ES-I3 (cell line): ENCODE measurements around the gene ESYT2.
A peak's percentile ranks its signal among the peaks of the same experiment; 100 is the strongest.
"Not testable (repeated sequence)": the region's sequence is repeated elsewhere in the genome, so short reads cannot be mapped to it uniquely, and the experiment has no call there.

Experiments
- H3K36me3 ChIP-seq: 2 replicates; pipeline ENCODE4 v1.6.1; 2013; ENCODE audit warnings: mild to moderate bottlenecking, low read length, control low read depth, moderate library complexity; ENCODE audit not compliant: insufficient read depth
- H3K4me1 ChIP-seq: 2 replicates; pipeline ENCODE4 v1.6.1; 2013; ENCODE audit warnings: mild to moderate bottlenecking, control low read depth, low read length; ENCODE audit not compliant: insufficient read depth
- H3K9ac ChIP-seq: 2 replicates; pipeline ENCODE4 v1.6.1; 2013; ENCODE audit warnings: low read depth, mild to moderate bottlenecking, low read length, moderate library complexity
- H3K9me3 ChIP-seq: 2 replicates; pipeline ENCODE4 v1.6.1; 2013; ENCODE audit warnings: mild to moderate bottlenecking, low read length, moderate library complexity; ENCODE audit not compliant: control insufficient read depth, insufficient read depth

Gene ESYT2

DNA sequence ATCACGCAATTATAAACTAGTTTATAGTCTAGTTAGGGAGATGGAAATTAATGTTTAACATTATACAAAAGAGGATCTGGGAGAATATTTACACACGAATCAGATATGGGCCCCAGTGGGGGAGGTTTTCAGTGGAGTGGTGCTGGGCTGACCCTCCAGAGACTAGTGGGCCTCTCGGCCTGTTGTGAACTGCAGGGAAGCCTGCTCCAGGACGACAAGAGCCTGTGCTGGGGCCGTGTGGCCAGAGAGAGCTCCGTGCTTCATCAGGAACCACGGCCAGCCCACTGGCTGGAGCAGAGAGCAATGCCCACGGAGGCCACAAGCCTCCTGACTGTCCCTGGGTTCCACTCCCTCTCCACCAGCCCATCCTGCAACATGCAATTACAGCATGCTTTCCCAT is 11.3 kb upstream of the ESYT2 start:
- H3K9ac ChIP-seq = no peak overlapping the region
- no peaks in the 10 kb centered on the region for H3K36me3 ChIP-seq
- H3K9me3 ChIP-seq = peaks cover 5% of the 10 kb centered on the region; the same call in 1 of the 2 replicates
- peaks cover 7% of the 10 kb centered on the region; the same call in 1 of the 2 replicates for H3K4me1 ChIP-seq

DNA sequence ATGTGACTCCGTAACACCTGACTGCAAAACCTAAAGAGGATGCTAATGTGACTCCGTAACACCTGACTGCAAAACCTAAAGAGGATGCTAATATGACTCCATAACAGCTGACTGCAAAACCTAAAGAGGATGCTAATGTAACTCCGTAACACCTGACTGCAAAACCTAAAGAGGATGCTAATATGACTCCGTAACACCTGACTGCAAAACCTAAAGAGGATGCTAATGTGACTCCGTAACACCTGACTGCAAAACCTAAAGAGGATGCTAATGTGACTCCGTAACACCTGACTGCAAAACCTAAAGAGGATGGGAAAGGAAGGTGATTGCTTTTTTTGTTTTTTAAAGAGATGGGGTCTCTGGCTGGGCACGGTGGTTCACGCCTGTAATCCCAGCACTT is 9.9 kb upstream of the ESYT2 start:
- not testable (repeated sequence) for H3K4me1 ChIP-seq, H3K9ac ChIP-seq, H3K9me3 ChIP-seq, H3K36me3 ChIP-seq

DNA sequence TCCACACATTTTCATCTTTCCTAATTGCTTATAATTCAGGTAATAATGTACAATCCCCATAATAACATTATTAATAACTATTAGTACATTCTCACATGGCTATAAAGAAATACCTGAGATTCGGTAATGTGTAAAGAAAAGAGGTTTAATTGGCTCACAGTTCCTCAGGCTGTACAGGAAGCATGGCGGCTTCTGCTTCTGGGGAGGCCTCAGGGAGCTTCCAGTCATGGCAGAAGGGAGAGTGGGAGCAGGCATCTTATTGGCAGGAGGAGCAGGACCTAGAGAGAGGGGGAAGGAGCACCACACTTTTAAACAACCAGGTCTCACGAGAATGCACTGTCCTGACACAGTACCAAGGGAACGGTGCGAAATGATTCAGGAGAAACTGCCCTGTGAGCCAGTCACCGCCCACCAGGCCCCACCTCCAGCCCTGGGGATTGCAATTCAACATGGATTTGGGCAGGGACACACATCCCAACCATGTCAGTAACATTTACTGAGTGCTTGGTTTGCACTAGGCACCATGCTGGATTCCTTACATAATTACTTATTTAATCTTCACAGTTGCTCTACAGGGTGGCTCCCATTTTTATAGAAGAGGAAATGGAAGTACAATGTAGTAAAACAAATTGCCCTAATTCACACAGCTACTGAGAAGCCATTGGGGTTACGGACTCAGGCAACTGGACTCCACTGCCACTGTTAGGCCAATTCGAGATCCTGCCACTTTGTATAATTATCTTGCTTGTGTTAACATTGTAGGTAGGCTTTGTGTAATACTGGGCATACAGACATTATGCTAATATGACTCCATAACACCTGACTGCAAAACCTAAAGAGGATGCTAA is 8.7 kb upstream of the ESYT2 start:
- no peaks in the 10 kb centered on the region for H3K36me3 ChIP-seq
- no peaks in the 10 kb centered on the region for H3K4me1 ChIP-seq
- H3K9ac ChIP-seq = no peak overlapping the region
- no peaks in the 10 kb centered on the region; the same call in 1 of the 2 replicates for H3K9me3 ChIP-seq

DNA sequence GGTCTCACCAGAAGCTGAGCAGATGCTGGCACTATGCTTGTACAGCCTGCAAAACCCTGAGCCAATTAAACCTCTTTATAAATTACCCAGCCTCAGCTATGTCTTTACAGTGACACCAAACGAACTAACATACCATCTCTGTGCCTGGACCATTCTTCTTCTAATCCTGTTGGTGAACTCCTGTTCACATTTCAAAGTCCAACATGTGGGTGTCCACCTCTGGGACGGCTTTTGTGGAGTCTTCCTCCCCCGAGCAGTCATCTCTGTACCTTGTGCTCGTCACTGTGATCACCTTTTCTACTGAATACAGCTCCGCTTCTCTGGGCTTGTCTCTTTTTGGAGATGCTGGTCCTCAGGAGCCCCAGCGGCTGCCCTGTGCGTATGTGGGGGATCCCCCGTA is 7.4 kb upstream of the ESYT2 start:
- H3K4me1 ChIP-seq = peaks cover under 1% of the 10 kb centered on the region
- H3K9ac ChIP-seq = no peak overlapping the region
- H3K9me3 ChIP-seq = no peaks in the 10 kb centered on the region; the same call in 1 of the 2 replicates
- no peaks in the 10 kb centered on the region for H3K36me3 ChIP-seq

DNA sequence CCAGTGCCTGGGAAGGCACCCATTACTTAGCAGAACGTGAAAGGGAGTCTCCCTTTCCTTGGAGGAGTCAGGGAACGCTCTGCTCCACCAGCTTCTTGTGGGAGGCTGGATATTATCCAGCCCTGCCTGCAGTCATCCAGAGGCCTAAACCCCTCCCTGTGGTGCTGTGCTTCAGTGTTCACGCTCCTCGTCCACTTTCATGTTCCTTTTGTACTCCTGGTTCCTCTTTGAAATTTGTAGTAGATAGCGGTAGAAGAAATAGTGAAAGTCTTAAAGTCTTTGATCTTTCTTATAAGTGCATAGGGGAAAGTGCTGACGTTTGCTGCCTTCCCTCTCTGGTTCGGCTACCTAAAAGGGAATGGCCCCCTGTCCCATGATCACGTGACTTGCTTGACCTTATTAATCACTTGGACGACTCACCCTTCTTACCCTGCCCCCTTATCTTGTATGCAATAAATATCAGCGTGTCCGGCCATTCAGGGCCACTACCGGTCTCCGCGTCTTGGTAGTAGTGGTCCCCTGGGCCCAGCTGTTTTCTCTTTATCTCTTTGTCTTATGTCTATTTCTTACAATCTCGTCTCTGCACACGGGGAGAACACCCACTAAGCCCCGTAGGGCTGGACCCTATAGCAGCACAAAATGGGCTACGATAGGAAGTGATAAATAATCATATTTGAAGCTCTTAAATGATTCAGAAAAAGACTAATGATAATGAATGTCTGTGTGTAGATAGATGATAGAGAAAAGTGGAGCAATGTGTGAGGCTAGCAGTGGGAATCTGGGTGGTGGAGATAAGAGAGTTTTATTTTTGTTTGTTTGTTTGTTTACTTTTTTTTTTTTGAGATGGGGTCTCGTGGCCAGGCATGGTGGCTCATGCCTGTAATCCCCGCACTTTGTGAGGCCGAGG is 5.8 kb upstream of the ESYT2 start:
- Histone ChIP-seq H3K9me3 (no peaks in the 10 kb centered on the region), H3K9ac (no peak overlapping the region), H3K4me1 (peaks cover 3% of the 10 kb centered on the region), H3K36me3 (no peaks in the 10 kb centered on the region)

DNA sequence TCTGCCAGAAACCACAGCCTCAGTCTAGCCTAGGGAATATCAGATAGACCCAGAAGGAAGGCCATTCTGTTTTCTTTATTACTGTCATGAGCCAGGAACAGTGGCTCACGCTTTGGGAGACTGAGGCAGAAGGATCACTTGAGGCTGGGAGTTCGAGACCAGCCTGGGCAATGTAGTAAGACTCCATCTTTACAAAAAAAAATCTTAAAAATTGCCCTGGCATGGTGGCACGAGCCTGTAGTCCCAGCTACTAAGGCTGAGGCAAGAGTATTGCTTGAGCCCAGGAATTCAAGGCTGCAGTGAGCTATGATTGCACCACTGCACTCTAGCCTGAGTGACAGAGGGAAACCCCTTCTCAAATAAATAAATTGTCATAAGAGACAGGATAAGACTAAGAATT is 3.7 kb upstream of the ESYT2 start:
- Histone ChIP-seq H3K4me1 (peaks cover 3% of the 10 kb centered on the region), H3K36me3 (no peaks in the 10 kb centered on the region), H3K9me3 (no peaks in the 10 kb centered on the region), H3K9ac (no peak overlapping the region)

DNA sequence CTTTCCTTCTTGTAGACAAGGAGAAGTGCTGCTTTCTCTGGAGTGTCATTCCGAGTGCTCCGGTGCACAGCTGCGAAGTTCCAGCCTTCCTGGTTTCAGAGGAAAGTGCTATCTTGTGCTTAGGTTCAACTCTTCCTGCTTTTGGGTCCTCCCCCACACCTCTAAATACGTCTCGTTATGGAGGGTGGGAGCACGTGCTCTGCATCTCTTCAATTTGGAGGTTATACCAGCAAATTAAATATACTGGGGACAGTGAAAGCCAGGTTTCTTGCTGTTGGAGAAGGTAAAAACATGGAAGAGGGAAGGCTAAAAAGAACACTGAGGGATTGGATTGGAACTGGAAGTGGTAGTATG is 2.4 kb upstream of the ESYT2 start:
- Histone ChIP-seq H3K36me3 (no peaks in the 10 kb centered on the region), H3K4me1 (peaks cover 9% of the 10 kb centered on the region), H3K9me3 (no peaks in the 10 kb centered on the region), H3K9ac (no peak overlapping the region)

DNA sequence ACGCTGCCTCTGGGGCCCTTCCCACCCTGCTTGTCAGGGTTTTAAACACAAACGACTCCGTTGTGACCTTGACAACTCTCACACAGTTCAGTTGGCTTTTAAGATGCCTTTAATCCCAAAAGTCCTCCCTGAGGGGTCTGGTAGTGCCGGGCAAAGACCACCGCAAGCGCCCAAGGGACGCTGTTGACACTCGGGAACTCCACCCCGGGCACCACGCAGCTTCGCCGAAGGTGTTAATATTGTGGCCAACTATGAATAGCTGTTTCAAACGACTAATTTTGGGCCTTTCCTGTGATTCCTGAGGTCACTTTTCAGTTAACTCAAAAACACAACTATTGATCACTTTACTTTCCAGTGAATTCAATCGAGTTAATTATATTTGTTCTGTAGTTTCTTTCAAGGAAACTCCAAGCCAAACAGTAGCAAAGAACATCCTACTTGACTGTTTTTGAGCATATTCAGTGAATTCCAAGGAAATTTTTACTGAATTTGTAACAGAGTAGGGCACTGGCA is 958 bp upstream of the ESYT2 start:
- peaks cover 9% of the 10 kb centered on the region for H3K4me1 ChIP-seq
- H3K9me3 ChIP-seq = no peaks in the 10 kb centered on the region
- no peaks in the 10 kb centered on the region for H3K36me3 ChIP-seq
- H3K9ac ChIP-seq = peak overlapping the region; percentile 88

DNA sequence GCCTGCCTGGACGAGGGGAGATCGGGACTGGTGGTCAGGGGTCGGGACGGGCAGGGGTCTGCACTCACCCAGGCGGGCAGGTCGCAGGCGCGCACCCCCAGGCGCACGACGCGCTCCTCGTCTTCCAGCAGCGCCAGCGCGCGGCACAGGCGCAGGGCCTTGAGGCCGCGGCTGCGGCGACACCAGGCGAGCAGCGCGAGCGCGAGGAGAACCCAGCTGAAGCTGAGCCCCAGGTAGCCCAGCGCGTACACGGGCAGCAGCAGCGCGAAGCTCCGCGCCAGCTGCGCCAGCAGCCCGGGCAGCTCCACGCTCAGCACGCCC is 328 bp downstream of the ESYT2 start:
- Histone ChIP-seq H3K4me1 (peaks cover 9% of the 10 kb centered on the region), H3K36me3 (no peaks in the 10 kb centered on the region), H3K9ac (peak overlapping the region; percentile 88), H3K9me3 (no peaks in the 10 kb centered on the region)

DNA sequence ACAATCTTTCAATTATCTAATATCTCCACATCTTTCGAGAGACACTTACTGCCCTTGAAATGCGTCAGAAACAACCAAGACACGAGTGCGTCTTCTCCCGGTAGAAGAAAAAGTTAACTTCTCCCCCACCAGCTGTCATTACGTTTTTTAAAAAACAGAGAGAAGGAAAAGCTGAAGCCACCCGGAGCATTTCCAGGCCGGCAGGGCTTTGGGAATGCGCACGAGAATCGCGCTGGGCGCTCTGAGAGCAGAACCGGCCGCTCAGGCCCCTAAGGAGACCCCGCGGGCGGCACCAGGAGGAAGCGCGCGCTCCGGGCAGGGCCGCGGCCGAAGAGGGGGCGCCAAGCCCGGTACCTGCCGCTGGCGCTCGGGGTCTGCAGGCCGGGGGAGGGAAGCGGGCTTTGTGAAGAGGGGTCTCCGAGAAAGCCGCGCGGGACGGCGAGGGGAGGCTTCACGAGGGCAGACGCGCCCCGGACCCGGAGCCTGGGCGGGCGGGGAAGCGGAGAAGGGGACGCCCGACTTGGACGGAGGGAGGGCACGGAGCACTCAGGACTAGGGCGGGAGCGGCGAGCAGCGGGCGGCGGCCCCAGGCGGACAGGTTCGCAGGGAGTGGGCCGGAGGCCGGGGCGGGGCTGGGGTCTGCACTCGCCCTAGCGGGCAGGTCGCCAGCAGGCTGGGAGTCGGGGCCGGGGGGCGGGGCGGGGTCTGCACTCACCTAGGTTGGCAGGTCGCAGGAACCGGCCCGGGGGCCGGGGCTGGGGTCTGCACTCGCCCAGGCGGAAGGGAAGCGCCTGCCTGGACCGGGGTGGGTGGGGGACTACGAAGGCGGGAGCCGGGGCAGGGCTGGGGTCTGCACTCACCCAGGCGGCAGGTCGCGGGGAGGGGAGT is 932 bp downstream of the ESYT2 start:
- Histone ChIP-seq H3K9me3 (no peaks in the 10 kb centered on the region), H3K9ac (peak overlapping the region; percentile 88), H3K36me3 (no peaks in the 10 kb centered on the region), H3K4me1 (peaks cover 9% of the 10 kb centered on the region)

DNA sequence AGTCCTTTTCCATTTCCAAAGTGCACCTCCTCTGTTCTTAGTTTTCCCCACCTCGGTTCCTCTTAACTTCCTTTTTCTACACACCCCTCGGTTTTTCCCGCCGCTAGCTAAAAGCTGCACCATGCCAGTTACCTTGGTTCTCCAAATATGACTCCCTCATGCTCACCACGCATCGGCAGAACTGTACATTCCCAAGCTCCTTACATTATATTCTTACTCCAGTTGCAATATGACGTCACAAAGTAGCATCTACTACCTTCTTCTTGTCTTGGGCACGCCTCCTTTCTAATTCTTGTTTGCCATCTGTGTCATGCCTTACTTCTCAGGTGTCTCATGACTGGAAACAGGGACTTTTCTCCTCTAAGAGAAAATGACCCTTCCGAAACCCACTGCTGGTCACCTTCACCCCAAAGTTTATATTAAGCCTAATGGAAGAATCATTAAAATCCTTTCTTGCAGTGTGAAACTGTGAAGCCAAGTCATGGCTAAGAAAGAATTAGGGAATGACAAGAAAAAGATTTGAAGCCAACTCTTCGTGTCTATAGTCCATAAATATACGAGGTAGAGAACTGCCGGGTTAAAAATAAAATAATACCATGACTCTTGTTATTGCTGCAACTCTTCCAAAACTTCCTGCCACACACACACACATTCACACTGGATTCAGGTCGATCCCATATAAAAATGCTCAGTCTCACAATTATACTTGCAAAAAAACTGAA is 1.7 kb downstream of the ESYT2 start:
- Histone ChIP-seq H3K36me3 (no peaks in the 10 kb centered on the region), H3K9ac (peak overlapping the region; percentile 88), H3K4me1 (peaks cover 9% of the 10 kb centered on the region), H3K9me3 (no peaks in the 10 kb centered on the region)

DNA sequence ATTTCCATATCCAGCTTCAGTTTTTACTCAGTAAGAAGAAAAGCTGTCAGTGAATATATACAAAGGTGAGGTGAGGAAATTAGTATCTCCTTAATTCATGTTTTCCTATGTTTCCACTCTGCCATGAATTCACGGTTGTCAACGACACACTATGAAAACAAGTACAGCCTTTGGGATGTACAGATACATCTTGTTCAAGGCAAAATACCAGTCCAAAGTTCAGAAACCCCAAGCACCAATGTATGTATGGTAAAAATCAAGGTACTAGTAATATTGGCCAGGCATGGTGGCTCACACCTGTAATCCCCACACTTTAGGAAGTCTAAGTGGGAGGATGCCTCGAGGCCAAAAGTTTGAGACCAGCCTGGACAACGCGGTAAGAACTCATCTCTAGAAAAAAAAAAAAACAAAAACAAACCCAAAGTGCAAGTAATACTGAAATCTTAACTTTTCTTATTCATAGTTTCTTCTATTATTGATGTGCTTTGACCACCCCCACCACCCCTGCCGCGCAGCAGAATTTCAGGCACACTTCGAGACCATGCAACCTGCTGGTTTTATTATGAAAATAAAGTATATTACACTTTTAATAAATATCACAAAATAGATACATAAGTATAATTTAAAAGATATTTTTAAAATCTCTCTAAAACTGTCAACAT is 3.5 kb downstream of the ESYT2 start:
- no peaks in the 10 kb centered on the region for H3K9me3 ChIP-seq
- H3K36me3 ChIP-seq = no peaks in the 10 kb centered on the region
- peaks cover 15% of the 10 kb centered on the region for H3K4me1 ChIP-seq
- H3K9ac ChIP-seq = no peak overlapping the region

DNA sequence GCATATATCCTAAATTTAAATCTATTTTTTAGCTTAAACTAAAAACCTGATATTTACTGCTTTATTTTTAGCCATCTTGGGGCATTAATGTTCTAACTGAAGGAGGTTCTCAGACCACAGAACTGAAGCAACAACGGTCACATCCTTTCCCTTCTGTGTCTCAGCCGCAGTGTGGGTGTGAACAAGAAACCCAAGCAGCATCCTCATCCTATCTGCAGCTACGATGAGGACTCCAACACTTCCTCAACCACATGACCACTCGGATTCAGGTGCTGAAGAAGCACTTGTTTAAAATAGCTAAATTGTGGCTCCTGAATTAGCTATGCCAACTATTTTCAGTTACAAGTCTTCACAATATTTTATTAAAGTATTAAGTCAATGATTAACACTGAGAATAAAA is 5.3 kb downstream of the ESYT2 start:
- Histone ChIP-seq H3K4me1 (peaks cover 15% of the 10 kb centered on the region), H3K36me3 (no peaks in the 10 kb centered on the region), H3K9ac (no peak overlapping the region), H3K9me3 (no peaks in the 10 kb centered on the region)
